GM12872 (cell line): ENCODE data around the gene SOCS7.

Experiments used
- CTCF ChIP-seq: IDR thresholded peaks from 3 replicates; pipeline ENCODE4 v1.5.1; 2011; ENCODE audit warnings: low read depth, mild to moderate bottlenecking, low read length, moderate library complexity; ENCODE audit not compliant: insufficient read depth

Gene SOCS7

GRCh38 chr17:38410201-38410600, 58.6 kb downstream of the SOCS7 start:
- no peak for TF ChIP-seq CTCF

GRCh38 chr17:38415250-38416194, 63.9 kb downstream of the SOCS7 start:
- no peak for TF ChIP-seq CTCF

DNA sequence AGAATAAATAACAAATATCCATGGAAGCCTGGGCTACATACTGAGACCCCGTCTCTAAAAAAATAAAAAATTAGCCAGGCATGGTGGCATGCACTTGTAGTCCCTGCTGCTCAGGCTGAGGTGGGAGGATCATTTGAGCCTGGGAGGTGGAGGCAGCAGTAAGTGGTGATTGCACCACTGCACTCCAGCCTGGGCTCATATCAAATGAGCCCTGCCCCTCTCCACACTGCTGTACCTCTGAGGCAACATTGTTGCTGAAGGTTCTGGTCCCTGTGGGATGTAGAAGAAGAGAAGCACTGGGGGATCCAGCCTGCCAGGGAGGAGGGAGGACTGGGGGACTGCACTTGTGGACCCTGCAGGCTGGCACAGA, 65.2 kb downstream of the SOCS7 start:
- no peak for TF ChIP-seq CTCF

DNA sequence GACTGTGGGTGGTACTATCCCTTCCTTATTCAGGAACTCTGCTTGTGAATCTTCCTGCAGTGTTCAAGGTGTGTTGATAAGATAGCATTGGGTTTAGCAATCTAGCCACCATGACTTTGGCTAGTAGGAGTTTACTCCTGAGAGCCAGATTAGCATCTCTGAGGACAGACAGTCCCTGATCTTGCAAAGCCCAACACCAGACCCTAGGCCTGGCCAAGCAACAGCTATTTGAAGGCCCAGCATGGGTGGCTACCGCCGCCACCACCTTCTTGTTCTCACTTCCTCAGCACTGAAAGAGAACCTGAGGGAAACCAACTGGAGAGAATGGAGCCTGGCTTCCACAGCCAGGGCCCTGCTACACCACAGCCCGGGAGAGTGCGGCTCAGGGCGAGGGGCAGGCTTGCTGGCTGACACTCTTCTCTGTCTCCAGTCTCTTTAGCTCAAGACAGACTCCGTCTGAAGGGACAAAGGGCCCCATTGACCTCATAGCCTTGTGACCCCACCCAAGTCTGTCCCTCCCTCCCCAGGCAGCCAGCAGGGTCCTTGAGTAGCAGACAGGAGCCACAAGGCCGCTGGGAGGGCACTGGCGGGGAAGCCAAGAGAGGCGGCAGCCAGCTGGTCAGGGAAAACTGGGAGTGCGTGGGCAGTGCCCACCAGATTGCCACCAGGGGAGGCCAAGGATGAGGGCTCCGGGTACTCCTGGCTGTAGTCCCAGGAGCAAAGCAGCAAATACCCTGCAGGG, 65.7 kb downstream of the SOCS7 start:
- TF ChIP-seq CTCF, result no peak

DNA sequence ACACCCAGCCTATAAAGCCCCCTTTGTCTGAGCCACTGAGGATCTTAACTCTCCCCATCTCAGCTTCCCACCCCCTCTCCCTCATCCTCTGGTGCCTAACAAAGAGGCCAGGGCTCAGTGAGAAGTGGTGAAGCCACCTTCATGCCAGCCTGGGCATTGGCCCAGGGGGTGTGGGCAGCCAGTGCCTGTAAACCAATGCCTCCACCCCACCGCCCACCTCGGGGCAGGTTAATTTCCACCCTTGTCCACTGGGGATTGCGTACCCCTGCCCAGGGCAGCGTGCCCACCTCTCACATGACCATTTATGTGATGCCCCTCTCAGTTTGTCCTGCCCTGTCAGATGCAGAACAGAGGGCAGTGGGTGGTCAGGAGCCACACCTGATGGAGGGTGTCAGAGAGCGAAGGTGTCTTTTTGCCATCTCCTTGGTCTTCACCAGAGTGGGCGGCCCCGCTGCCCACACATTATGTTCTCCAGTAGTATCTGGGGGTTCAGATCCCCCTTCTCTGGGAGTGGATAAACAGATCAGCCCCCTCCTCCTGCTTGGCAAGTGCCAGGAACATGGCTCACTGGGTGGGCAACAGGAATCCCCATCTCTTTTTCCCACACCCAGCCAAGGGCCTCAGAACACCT, 66.5 kb downstream of the SOCS7 start:
- TF ChIP-seq CTCF, result no peak

DNA sequence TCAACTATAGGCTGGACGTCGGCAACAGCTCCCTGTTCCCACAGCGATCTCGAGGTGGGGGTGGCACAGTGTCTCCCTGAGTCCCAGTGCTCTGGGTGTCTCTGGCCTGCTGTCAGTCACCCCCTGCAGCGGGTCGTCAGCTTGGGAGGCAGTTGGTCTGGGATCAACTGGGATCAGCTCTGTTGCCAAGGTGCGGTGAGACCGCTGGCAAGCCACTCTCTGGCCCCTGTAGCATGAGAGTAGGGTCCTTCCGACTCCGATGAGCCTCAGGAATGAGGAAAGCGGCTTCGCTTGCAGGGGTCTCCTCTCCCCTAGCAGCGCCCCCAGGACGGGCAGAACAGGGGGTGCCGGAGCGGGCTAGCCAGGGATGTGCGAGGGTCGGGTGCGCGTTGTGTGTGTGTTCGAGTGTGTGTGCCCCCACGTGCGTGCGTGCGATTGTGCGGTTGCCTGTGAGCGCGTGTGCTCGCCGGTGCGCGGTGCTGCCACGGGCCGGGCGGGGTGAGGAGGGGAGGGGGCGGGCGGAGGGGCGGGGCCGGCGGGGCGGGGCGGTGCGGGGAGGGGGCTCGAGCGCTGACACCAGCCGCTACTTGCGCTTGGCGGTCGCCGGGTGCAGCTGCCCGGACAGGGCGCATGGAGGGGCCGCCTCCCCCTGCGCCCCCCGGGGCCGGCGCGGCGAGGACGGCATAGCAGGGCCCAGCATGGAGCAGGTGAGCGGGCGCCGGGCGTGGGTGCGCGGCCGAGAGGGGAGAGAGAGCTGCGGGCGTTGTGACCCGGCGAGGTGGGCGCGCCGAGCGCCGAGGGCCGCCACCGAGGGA, 67.3 kb downstream of the SOCS7 start:
- no peak for TF ChIP-seq CTCF
